Upper lobe of right lung (tissue), 1 donor: ENCODE results near the gene CEP192. TPM values are rescaled to one million over a fixed set of nuclear protein-coding genes. Genes with fewer than 3 reads are reported as not detected.

Source experiments
- ATAC-seq: fragments of 200-7000 bp; cut with Tn5 transposase; one replicate; pipeline ENCODE4 v1.9.1; 2020; ENCODE audit warnings: mild to moderate bottlenecking, moderate library complexity
- DNase-seq: peaks from one replicate; pipeline ENCODE4 v3.0.0-alpha.2; 2020
- H3K27ac ChIP-seq: fragments of 200-600 bp; one replicate; pipeline ENCODE4 v1.8.0; 2022
- H3K27me3 ChIP-seq: fragments of 200-600 bp; one replicate; pipeline ENCODE4 v1.8.0; 2022; ENCODE audit warnings: mild to moderate bottlenecking
- H3K36me3 ChIP-seq: fragments of 200-600 bp; one replicate; pipeline ENCODE4 v1.8.0; 2022
- H3K4me1 ChIP-seq: fragments of 200-600 bp; one replicate; pipeline ENCODE4 v1.8.0; 2022
- H3K4me3 ChIP-seq: fragments of 200-600 bp; one replicate; pipeline ENCODE4 v1.8.0; 2022; ENCODE audit warnings: mild to moderate bottlenecking
- H3K9me3 ChIP-seq: fragments of 200-600 bp; one replicate; pipeline ENCODE4 v1.8.0; 2022
- CTCF ChIP-seq: fragments of 200-600 bp; IDR thresholded peaks from one replicate; pipeline ENCODE4 v1.8.0; 2022; ENCODE audit warnings: antibody characterized with exemption
- intact Hi-C: fragments of 100-400 bp; cut with DNase I; formaldehyde crosslinking; loops from one replicate; pipeline ENCODE4 v1.11.0; 2022
- total RNA-seq: library from RNA; stranded (reverse); fragmentation: NEBNext Ultra II Directional; extraction: Animal tissue kit (Norgen Biotek cat#: 25700); gene quantifications from one replicate; pipeline ENCODE4 v1.2.1, GENCODE V29; 2021
- donor health status: DM: no; HTN: yes; CAD: no; lungs with severe emphysema.

The CEP192 gene
- total RNA-seq, 1 donor from 2014 or later = 24.6 TPM

GRCh38 chr18:13005289-13005688 lies 14.1 kb downstream of the CEP192 start:
- Histone ChIP-seq H3K4me3 (no peak overlapping the region), H3K9me3 (no peaks in the 10 kb centered on the region), H3K27ac (no peak overlapping the region), H3K27me3 (no peaks in the 10 kb centered on the region), H3K4me1 (peaks cover 5% of the 10 kb centered on the region), H3K36me3 (peaks cover 44% of the 10 kb centered on the region)
- no peak for TF ChIP-seq CTCF
- DNase-seq (no peak), ATAC-seq (no peak)
- intact Hi-C loops = no loop called here

GRCh38 chr18:13006531-13007247 lies 15.5 kb downstream of the CEP192 start:
- Histone ChIP-seq H3K4me1 (peaks cover 5% of the 10 kb centered on the region), H3K36me3 (peaks cover 46% of the 10 kb centered on the region), H3K27ac (no peak overlapping the region), H3K4me3 (no peak overlapping the region), H3K27me3 (no peaks in the 10 kb centered on the region), H3K9me3 (no peaks in the 10 kb centered on the region)
- no peak for DNase-seq
- intact Hi-C loops = no loop called here
- ATAC-seq = no peak
- no peak for TF ChIP-seq CTCF

- no peaks in the 10 kb centered on the region for H3K27me3 ChIP-seq
- H3K9me3 ChIP-seq = no peaks in the 10 kb centered on the region
- DNase-seq (no peak), ATAC-seq (no peak)
- no peak overlapping the region for H3K4me3 ChIP-seq
- no peak overlapping the region for H3K27ac ChIP-seq
- peaks cover 46% of the 10 kb centered on the region for H3K36me3 ChIP-seq
- intact Hi-C loops = no loop called here
- H3K4me1 ChIP-seq = peaks cover 5% of the 10 kb centered on the region
- TF ChIP-seq CTCF = no peak
These were observed 16.0 kb downstream of the CEP192 start for GRCh38 chr18:13007248-13007560.

GRCh38 chr18:13011719-13012118 lies 20.6 kb downstream of the CEP192 start:
- TF ChIP-seq CTCF = no peak
- no peak for DNase-seq
- intact Hi-C loops = no loop called here
- no peak overlapping the region for H3K4me3 ChIP-seq
- H3K36me3 ChIP-seq = peaks cover 82% of the 10 kb centered on the region
- ATAC-seq = no peak
- H3K27ac ChIP-seq = no peak overlapping the region
- peaks cover 3% of the 10 kb centered on the region for H3K4me1 ChIP-seq
- no peaks in the 10 kb centered on the region for H3K27me3 ChIP-seq
- no peaks in the 10 kb centered on the region for H3K9me3 ChIP-seq

DNA sequence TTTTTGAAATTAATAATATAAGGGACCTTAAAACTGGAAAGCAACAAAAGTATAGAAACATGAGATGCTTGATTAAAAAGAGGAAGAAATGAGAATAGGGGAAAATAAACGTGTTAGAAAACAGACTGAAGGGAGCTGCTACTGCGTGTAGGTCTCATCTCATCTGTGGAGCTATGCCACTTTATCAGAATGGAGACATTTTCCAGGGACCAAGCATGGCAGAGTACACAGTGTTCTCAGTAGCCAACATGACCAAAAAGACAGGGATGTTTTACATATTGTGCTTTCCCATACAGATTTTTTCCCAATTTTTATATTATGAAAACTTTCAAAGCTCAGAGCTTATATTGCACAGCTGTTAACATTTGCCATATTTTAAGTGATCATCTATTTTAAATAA lies 23.1 kb downstream of the CEP192 start:
- Histone ChIP-seq H3K4me3 (no peak overlapping the region), H3K36me3 (peaks cover 96% of the 10 kb centered on the region), H3K27me3 (no peaks in the 10 kb centered on the region), H3K4me1 (no peaks in the 10 kb centered on the region), H3K9me3 (no peaks in the 10 kb centered on the region), H3K27ac (no peak overlapping the region)
- no peak for TF ChIP-seq CTCF
- ATAC-seq (no peak), DNase-seq (no peak)
- intact Hi-C loops = no loop called here

DNA sequence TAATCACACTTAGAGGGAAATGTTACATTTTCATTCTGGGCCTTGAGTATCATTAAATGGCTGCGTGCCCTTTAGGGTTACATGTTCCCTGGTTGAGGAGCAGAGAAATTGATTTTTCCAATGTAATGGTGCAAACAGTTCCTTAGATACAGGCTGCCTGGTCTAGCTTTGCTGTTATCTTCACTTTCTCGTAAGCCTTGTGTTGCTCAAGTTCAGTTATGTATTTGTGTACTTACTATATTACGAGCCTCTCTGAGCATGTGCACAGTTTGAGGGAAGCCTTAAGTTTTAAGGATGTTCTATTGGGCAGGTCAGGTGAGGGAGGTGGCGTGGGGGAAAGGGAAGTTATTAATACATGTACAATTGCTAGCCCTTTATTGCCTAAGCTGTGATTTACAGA lies 23.7 kb downstream of the CEP192 start:
- ATAC-seq = no peak
- H3K27me3 ChIP-seq = no peaks in the 10 kb centered on the region
- intact Hi-C loops = no loop called here
- peaks cover 96% of the 10 kb centered on the region for H3K36me3 ChIP-seq
- DNase-seq = no peak
- H3K27ac ChIP-seq = no peak overlapping the region
- H3K4me3 ChIP-seq = no peak overlapping the region
- H3K4me1 ChIP-seq = no peaks in the 10 kb centered on the region
- no peaks in the 10 kb centered on the region for H3K9me3 ChIP-seq
- TF ChIP-seq CTCF = no peak
